ENCODE data around the gene RNF13. TPM values are rescaled to one million over a fixed set of nuclear protein-coding genes. Genes with fewer than 3 reads are reported as not detected.
"Not testable (repeated sequence)": the region's sequence is repeated elsewhere in the genome, so short reads cannot be mapped to it uniquely, and the experiment has no call there.

RNF13 gene
- total RNA-seq, 2 donors from 2014 or later, result 48.8 to 56.0 TPM

DNA sequence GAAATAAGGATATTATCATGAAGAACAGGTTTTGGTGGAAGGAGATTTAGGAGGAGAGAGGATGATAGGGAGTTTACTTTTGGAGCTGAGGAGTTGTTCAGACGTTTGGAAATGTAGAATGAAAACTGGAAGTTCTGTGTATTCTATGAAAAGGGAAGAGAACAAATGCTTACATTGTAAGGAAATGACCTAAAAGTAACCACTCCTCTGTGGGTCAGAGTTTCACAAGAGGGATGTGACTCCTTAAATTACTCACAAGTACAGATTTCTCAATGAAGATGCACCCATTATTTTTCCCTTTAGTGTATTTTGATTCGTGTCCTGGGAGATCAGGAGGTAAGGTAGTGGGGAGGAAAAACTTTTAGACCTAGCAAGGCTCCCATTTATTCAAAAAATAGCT, 4.0 kb downstream of the RNF13 start:
- Histone ChIP-seq H3K9me3 (no peaks in the 10 kb centered on the region), H3K4me3 (no peak overlapping the region), H3K27ac (peak overlapping the region in 1 of 2 donors; percentile 49), H3K4me1 (peaks cover 0 to 40% of the 10 kb centered on the region in 2 donors), H3K27me3 (no peaks in the 10 kb centered on the region), H3K36me3 (no peaks in the 10 kb centered on the region)
- DNase-seq (ENCODE audit: low spot score), result no peak
- TF ChIP-seq, protein P1, sequence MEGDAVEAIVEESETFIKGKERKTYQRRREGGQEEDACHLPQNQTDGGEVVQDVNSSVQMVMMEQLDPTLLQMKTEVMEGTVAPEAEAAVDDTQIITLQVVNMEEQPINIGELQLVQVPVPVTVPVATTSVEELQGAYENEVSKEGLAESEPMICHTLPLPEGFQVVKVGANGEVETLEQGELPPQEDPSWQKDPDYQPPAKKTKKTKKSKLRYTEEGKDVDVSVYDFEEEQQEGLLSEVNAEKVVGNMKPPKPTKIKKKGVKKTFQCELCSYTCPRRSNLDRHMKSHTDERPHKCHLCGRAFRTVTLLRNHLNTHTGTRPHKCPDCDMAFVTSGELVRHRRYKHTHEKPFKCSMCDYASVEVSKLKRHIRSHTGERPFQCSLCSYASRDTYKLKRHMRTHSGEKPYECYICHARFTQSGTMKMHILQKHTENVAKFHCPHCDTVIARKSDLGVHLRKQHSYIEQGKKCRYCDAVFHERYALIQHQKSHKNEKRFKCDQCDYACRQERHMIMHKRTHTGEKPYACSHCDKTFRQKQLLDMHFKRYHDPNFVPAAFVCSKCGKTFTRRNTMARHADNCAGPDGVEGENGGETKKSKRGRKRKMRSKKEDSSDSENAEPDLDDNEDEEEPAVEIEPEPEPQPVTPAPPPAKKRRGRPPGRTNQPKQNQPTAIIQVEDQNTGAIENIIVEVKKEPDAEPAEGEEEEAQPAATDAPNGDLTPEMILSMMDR (IDR thresholded peaks at IDR 0.05), result no peak

DNA sequence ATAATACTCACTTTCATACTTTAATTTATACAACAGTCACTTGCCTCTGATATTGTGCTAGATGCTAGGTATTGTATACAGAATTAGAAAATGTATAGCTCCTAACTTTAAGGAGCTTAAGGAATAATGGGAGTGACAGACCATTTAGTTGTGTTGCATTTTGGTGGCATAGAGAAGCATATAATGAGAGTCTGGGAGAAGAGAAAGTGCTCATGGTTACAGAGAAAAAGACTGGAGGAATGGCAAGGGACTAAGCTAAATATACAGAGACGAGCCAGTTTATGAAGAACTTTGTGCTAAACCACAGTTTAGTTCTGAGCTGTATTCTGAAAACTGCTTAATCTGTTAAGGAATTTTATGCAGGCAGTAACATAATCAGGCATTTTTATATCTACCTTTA, 6.4 kb downstream of the RNF13 start:
- Histone ChIP-seq H3K36me3 (no peaks in the 10 kb centered on the region), H3K9me3 (no peaks in the 10 kb centered on the region), H3K4me3 (no peak overlapping the region), H3K27ac (no peak overlapping the region), H3K4me1 (peaks cover 0 to 29% of the 10 kb centered on the region in 2 donors), H3K27me3 (no peaks in the 10 kb centered on the region)
- DNase-seq (ENCODE audit: low spot score), result no peak
- TF ChIP-seq, protein P1 (IDR thresholded peaks at IDR 0.05), result no peak

GRCh38 chr3:149820183-149820582, 7.2 kb downstream of the RNF13 start:
- H3K4me1 ChIP-seq, result peaks cover 0 to 22% of the 10 kb centered on the region in 2 donors
- TF ChIP-seq, protein P1 (IDR thresholded peaks at IDR 0.05), result no peak
- H3K4me3 ChIP-seq, result no peak overlapping the region
- no peaks in the 10 kb centered on the region for H3K36me3 ChIP-seq
- no peak for DNase-seq (ENCODE audit: low spot score)
- no peaks in the 10 kb centered on the region for H3K27me3 ChIP-seq
- H3K9me3 ChIP-seq, result no peaks in the 10 kb centered on the region
- no peak overlapping the region for H3K27ac ChIP-seq

- Histone ChIP-seq H3K9me3 (no peaks in the 10 kb centered on the region), H3K27ac (no peak overlapping the region), H3K27me3 (no peaks in the 10 kb centered on the region), H3K36me3 (no peaks in the 10 kb centered on the region), H3K4me3 (no peak overlapping the region), H3K4me1 (peaks cover 0 to 10% of the 10 kb centered on the region in 2 donors)
- TF ChIP-seq, protein P1 (IDR thresholded peaks at IDR 0.05), result no peak
- DNase-seq (ENCODE audit: low spot score), result no peak
Measured at GRCh38 chr3:149826636-149827035, 13.6 kb downstream of the RNF13 start.

- peaks cover 3 to 10% of the 10 kb centered on the region in 2 donors for H3K9me3 ChIP-seq
- DNase-seq (ENCODE audit: low spot score), result no peak
- TF ChIP-seq, protein P1 (IDR thresholded peaks at IDR 0.05), result no peak
- no peaks in the 10 kb centered on the region for H3K36me3 ChIP-seq
- no peak overlapping the region for H3K27ac ChIP-seq
- H3K4me1 ChIP-seq, result peaks cover 0 to 17% of the 10 kb centered on the region in 2 donors
- H3K4me3 ChIP-seq, result no peak overlapping the region
- no peaks in the 10 kb centered on the region for H3K27me3 ChIP-seq
Measured at GRCh38 chr3:149828390-149828789, 15.4 kb downstream of the RNF13 start.

GRCh38 chr3:149829631-149830030, 16.6 kb downstream of the RNF13 start:
- not testable (repeated sequence) for H3K27ac ChIP-seq; H3K4me3 ChIP-seq; H3K36me3 ChIP-seq; H3K27me3 ChIP-seq; DNase-seq (ENCODE audit: low spot score)
- Histone ChIP-seq H3K4me1 (peaks cover 0 to 17% of the 10 kb centered on the region in 2 donors), H3K9me3 (peaks cover 8 to 17% of the 10 kb centered on the region in 2 donors)

Measured in right atrium auricular region (tissue), 2 donors.